Eye (tissue), 1 donor: ENCODE data around the gene BCL2L1.
"Not testable (repeated sequence)": the region's sequence is repeated elsewhere in the genome, so short reads cannot be mapped to it uniquely, and the experiment has no call there.

Experiments used
- DNase-seq: peaks from one replicate; pipeline ENCODE4 v3.0.0-alpha.2; 2015

BCL2L1 gene

DNA sequence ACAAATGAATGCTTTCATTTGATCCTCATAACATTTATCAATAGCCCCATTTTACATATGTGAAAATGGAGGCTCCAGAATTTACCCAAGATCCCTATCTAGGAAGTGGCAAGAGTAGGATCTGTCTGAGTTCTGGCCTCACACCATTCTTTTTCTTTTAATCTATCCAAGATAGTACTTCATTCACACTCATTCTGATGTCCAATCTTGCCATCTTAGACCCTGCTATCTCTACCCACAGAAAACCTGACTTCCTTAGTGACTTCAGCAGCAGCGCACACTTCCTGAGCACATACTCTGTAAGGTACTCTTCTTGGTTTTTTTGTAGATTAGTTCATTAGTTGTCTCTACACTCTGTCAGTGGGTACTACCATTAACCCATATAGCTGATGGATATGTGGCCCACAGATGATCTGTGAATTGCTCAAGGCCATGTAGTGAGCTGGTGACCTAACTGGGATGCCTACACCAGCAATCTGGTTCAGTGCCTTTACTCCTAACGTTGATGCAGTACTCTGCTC, 48.7 kb downstream of the BCL2L1 start:
- no peak for DNase-seq

GRCh38 chr20:31673435-31673834, 49.2 kb downstream of the BCL2L1 start:
- no peak for DNase-seq

GRCh38 chr20:31671324-31671723, 51.3 kb downstream of the BCL2L1 start:
- DNase-seq, result no peak

DNA sequence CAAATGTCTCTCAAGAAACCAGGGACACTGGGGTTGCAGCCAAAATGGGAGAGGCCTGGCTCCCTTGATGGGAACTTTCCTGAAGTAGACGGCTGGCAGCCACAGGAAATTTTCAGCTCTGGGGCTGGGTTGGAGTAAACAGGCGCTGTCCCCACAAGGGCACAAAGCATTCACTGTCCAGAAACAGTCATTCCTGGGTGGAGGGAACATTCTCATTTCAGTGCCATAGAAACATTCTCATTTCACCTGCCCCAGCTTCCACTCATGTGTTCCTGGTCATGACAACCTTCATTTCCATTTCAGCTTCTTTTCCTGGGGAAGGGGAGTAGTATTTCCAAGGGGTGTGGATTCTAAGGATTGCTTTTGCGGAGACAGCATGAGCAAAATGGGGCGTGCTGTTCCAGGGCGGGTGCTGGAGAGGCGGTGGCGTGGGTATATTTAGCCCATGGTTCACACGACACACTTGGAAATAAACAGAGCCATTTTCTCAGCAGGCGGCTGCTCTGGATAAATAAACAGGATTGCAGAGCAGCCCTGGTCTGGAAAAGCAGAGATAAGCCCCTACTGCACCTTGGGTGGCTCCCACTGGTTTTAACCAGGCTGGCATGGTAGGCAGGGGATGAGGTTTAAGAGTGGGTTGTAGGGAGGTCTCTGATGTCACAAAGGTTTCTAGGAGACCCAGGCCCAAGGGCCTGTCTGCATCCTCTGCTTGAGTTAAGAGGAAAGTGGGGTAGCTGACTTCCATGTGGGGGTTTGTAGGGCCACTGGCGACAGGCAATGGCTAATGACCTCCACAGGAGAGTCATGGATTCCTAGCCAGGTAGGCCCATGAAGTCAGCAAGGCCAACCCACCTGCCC, 52.1 kb downstream of the BCL2L1 start:
- DNase-seq, result no peak

GRCh38 chr20:31669876-31670275, 52.8 kb downstream of the BCL2L1 start:
- DNase-seq, result no peak

- DNase-seq, result not testable (repeated sequence)
Observed at GRCh38 chr20:31668944-31669343, 53.7 kb downstream of the BCL2L1 start.

DNA sequence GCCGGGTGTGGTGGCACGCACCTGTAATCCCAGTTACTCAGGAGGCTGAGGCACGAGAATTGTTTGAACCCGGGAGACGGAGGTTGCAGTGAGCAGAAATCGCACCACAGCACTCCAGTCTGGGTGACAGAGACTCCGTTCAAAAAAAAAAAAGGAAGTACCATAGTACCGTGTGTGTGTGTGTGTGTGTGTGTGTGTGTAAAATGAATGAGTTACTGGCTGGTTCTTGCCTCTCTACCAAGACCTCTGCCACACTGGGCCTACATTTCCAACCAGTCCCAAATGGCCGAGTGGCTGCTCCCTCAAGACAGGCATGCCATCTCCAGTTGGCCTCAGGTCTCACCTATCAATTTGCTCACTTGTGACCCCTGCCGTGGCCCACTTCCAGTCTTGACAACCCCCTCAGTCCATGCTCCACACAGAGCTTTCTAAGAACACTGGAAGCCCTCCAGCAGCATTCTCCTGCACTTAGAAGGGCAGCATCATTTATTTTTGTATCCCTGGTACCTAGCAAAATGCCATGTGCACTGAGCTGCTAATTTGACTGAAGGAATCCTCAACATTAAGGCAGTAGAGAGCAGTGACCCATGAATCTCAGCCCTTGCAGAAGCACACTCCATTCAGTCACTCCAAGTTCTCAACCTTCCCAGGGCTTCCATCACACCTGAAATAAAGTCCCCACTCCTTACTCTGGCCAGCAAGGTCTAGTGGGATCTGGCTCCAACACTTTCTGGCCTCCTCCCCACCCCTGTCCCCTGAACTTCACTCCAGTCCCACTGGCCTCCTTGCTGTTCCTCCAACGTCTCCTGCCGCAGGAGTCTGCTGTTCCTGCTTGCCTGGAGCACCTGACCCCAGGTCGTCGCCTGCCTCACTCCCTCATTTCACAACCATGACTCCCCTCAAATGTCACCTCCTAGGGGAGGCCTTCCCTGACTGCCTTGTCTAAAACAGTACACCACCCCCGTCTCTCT, 55.1 kb downstream of the BCL2L1 start:
- DNase-seq, result no peak

GRCh38 chr20:31666258-31667042, 56.2 kb downstream of the BCL2L1 start:
- DNase-seq, result no peak

GRCh38 chr20:31665753-31666152, 56.9 kb downstream of the BCL2L1 start:
- DNase-seq, result no peak

DNA sequence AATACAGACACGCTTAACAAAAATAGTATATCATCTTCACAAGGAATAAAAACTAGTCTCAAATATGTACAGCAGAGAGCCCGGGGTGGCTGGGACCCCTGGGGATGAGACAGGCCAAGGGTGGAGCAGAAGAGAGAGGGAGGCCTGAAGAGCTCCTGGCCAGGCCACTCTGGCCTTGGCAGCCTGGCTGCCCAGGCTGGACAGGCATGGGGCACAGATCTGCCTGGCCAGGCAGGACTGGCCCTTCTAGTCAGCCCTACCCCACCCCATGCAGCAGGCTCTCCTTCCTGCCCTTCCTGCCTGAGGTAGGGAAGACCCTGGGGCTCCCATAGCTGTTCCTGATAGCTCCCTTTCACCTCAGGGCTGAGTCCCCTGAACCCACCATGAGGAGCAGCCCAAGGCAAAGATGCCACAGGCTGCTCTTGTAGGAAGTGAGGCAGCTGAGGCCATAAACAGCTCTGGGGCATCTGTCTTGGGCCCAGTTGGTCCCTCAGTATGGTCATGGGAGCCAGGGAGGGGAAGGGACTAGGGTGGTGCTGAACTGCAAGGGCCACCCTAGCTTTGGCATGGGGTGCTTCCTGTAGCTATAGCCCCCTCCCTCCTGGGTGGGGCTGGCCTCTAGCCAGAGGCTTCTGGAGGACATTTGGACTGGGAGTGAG, 57.8 kb downstream of the BCL2L1 start:
- DNase-seq, result no peak

DNA sequence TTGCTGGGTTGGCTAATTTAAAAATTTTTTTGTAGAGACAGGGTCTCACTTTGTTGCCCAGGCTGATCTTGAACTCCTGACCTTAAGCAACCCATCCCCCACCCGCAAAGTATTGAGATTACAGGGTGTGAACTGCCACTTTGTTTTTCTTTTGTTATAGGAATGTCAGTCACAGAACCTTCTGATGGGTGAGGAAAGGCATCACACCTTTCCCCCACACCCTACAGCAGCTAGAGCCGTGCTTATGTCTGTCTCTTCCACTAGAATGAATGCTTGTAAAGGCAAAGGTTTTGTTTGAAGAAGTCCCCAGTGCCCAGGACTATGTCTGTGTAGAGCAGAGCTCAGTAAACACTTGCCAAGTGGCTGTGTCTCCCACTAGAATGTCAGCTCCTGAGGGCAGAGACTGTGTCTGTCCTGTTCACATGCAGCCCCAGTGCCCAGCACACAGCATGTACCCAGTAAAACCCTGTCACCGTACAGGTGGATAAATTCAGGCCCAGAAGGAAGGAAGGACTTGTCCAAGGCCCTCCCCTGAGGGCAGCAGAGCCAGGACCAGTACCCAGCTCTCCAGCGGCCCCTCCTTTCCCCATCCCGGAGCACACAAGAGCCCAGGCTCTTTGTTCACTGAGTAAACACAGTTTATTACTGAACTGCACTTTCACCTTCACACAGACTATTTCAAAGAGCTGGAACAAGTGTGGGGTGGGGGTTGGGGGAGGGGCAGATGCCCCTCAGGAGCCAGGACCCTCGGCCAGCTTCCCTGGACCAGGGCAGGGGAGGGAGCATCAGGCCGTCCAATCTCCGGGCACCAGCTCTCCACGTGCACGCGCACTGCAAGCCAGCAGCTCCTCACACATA, 58.6 kb downstream of the BCL2L1 start:
- no peak for DNase-seq

DNA sequence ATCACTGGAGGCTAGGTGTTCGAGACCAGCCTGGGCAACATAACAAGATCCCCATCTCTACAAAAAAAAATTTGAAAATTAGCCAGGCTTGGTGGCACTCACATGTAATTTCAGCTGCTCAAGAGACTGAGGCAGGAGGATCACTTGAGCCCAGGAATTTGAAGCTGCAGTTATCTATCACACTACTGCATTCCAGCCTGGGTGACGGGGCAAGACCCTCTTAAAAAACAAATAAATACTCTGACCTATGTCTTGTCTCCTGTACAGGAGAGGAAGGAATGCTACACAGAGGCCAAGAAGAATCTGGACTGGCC, 59.2 kb downstream of the BCL2L1 start:
- DNase-seq, result no peak

DNA sequence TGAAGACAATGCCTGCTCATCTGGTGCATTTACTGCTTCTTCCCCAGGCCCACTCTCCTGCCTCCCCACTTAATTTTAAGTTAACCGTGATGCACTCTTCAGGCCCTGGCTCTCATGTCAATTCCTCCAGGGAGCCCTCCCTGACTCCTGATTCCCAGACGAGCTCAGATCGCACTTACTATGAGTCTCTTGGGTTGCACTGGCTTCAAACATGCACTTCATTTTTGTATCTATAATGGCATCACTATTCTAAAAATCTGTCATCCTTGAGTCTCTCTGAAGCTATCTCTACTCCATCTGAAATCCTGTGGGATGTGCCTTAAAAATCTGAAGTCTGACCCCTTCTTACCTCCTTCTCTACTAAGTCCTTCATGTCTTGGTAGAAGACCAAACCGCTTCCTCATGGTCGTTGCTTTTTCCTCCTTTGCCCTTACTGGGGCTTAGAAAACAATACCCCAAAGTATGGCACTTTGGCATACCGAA, 60.3 kb downstream of the BCL2L1 start:
- DNase-seq, result no peak

DNA sequence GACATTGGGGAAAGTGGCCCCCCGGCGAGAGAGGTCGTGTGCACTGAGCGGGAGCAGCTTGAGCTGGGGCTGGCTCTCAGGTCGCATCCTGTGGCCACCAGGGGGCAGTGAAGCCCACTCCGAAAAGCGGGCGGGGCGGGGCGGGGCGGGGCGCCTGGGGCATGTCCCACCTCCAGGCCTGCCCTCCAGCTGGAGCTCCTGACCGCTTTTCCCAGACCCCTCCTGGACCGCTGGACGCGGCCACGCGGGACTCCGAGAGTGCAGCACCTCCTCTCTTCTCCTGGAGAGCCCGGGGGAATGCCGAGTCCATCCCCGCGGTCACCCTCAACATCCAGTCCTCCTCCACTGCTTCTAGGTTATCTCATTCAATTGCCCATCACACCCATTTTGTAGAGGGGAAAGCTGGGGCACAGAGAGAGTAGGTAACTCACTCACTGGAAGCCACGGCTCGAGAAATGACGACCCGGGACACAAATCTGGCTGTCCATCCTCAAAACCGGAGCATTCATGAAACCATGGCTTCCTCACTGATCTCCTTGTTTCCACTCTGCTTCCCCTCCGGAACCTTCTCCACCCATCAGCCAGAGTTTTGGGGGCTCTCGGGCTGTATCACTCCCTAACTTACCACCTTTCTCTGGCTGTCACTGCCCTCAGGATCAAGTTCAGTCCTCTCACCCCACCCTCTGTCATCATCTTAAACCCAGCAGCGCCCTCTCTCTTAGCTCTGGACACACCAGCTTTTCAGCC, 60.9 kb downstream of the BCL2L1 start:
- DNase-seq, result peak; percentile 92

- DNase-seq, result no peak
Observed at GRCh38 chr20:31654534-31654933, 68.1 kb downstream of the BCL2L1 start.

- DNase-seq, result no peak
Observed at GRCh38 chr20:31653561-31653960, 69.1 kb downstream of the BCL2L1 start.

DNA sequence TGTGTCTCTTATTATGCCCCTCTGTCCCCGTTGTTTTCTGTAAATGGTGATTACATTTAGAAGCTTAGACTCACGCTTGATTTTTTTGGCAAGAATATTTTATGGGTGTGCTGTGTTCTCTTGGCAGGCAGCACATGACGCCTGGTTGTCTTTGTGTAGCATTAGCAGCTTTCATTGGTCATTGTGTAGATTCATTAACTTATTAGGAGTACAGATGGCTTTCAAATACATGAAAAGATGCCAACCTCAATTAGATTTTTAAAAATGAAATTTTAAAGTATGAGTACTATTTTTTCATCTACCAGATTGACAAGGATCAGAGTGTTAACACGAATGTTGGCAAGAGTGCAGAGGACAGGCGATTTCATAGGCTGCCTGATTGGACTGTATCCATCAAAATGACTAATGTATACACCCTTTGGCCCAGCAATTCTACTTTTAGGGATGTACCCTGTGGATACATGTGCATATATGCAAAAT, 69.7 kb downstream of the BCL2L1 start:
- DNase-seq, result no peak

- DNase-seq, result not testable (repeated sequence)
Observed at GRCh38 chr20:31648104-31648503, 74.6 kb downstream of the BCL2L1 start.

GRCh38 chr20:31644701-31645100, 78.0 kb downstream of the BCL2L1 start:
- no peak for DNase-seq

GRCh38 chr20:31643522-31643921, 79.1 kb downstream of the BCL2L1 start:
- no peak for DNase-seq
